Astrocyte of the cerebellum (primary cell): ENCODE data around the gene JARID2.

ENCODE experiments used
- DNase-seq: peaks from one replicate; pipeline ENCODE4 v3.0.0-alpha.2; 2011; ENCODE audit warnings: low read depth
- H3K4me3 ChIP-seq: 2 replicates; pipeline ENCODE4 v1.5.1; 2011; ENCODE audit warnings: mild to moderate bottlenecking, low read depth, low read length, moderate library complexity
- CTCF ChIP-seq: IDR thresholded peaks from 2 replicates; pipeline ENCODE4 v1.5.1; 2012; ENCODE audit warnings: low read length, low read depth, moderate library complexity, mild to moderate bottlenecking; ENCODE audit errors: missing control alignments
- in situ Hi-C: cut with HindIII; loops from 2 replicates; pipeline ENCODE4 v1.10.0; 2017; ENCODE audit warnings: low sequenced_read_pairs

Gene JARID2

GRCh38 chr6:15441215-15441868 lies 195.5 kb downstream of the JARID2 start:
- DNase-seq, result peak; percentile 59
- no peak overlapping the region for H3K4me3 ChIP-seq
- peak; percentile 91 for TF ChIP-seq CTCF
- in situ Hi-C loops, result no loop called here

- in situ Hi-C loops, result no loop called here
- TF ChIP-seq CTCF, result no peak
- H3K4me3 ChIP-seq, result no peak overlapping the region
- no peak for DNase-seq
Measured at GRCh38 chr6:15441981-15442380, 196.1 kb downstream of the JARID2 start.

- in situ Hi-C loops, result no loop called here
Measured at GRCh38 chr6:15442467-15442866, 196.6 kb downstream of the JARID2 start.

GRCh38 chr6:15443119-15443830 lies 197.4 kb downstream of the JARID2 start:
- no peak for TF ChIP-seq CTCF
- in situ Hi-C loops, result no loop called here
- peak; percentile 64 for DNase-seq
- H3K4me3 ChIP-seq, result no peak overlapping the region

More at GRCh38 chr6:15442467-15442866, 196.6 kb downstream of the JARID2 start:
- H3K4me3 ChIP-seq, result no peak overlapping the region
- TF ChIP-seq CTCF, result no peak
- no peak for DNase-seq

- DNase-seq, result no peak
- no peak for TF ChIP-seq CTCF
- H3K4me3 ChIP-seq, result no peak overlapping the region
- in situ Hi-C loops, result no loop called here
Measured at GRCh38 chr6:15444081-15444731, 198.3 kb downstream of the JARID2 start.

- no peak for DNase-seq
- in situ Hi-C loops, result no loop called here
- H3K4me3 ChIP-seq, result no peak overlapping the region
- TF ChIP-seq CTCF, result no peak
Measured at GRCh38 chr6:15444881-15445280, 199.0 kb downstream of the JARID2 start.
